Stomach (tissue), 19 donors: ENCODE data around the gene GNG2. TPM values are rescaled to one million over a fixed set of nuclear protein-coding genes. Genes with fewer than 3 reads are reported as not detected.

Experiments
- DNase-seq, 2 donors: peaks; one replicate each; pipeline versions ENCODE4 v3.0.0 to v3.0.0-alpha.2; 2013 to 2019
- H3K27ac ChIP-seq, 5 donors: fragments of 200-600 bp in 4 of 5; sonication (generic) in 4 of 5; one replicate each; pipeline ENCODE4 v1.5.1; 2013 to 2019; ENCODE audit warnings: mild to moderate bottlenecking in 1 of 5, moderate library complexity in 1 of 5
- H3K27me3 ChIP-seq, 3 donors: fragments of 200-600 bp; sonication (generic); one replicate each; pipeline ENCODE4 v1.5.1; 2017 to 2019; ENCODE audit warnings: mixed run types in 1 of 3
- H3K36me3 ChIP-seq, 4 donors: fragments of 200-600 bp; sonication (generic); 1 replicate in 3 of 4; 2 replicates in 1 of 4; pipeline ENCODE4 v1.5.1; 2016 to 2019
- H3K4me1 ChIP-seq, 4 donors: fragments of 200-600 bp; sonication (generic); one replicate each; pipeline ENCODE4 v1.5.1; 2016 to 2019
- H3K4me3 ChIP-seq, 4 donors: fragments of 200-600 bp; sonication (generic) in 3 of 4; one replicate each; pipeline ENCODE4 v1.5.1; 2016 to 2019; ENCODE audit warnings: mild to moderate bottlenecking in 1 of 4
- H3K9me3 ChIP-seq, 4 donors: fragments of 200-600 bp; sonication (generic); one replicate each; pipeline ENCODE4 v1.5.1; 2016 to 2019
- CTCF ChIP-seq, 7 experiments: fragments of 450-650 bp in 4 of 7; fragments of 200-600 bp in 3 of 7; sonication (generic) in 3 of 7; IDR thresholded peaks; one replicate each; pipeline ENCODE4 v1.5.1; 2016 to 2019; ENCODE audit warnings: antibody characterized with exemption in 7 of 7, control low read depth in 2 of 7, mild to moderate bottlenecking in 1 of 7
- EP300 ChIP-seq: sonication (generic); formaldehyde crosslinking; IDR thresholded peaks from one replicate; pipeline ENCODE4 v1.6.1; 2017; ENCODE audit warnings: antibody characterized with exemption
- POLR2A ChIP-seq, 4 donors: fragments of 450-650 bp; IDR thresholded peaks; one replicate each; pipeline ENCODE4 v1.6.1; 2016; ENCODE audit warnings: antibody characterized with exemption in 4 of 4, control low read depth in 2 of 4, mild to moderate bottlenecking in 1 of 4, moderate library complexity in 1 of 4
- POLR2AphosphoS5 ChIP-seq, 3 donors: sonication (generic); formaldehyde crosslinking; IDR thresholded peaks; one replicate each; pipeline ENCODE4 v1.6.1; 2016; ENCODE audit warnings: antibody characterized with exemption in 3 of 3
- WGBS, 5 donors: extraction: QIAGEN DNeasy Blood & Tissue Kit in 3 of 5; methylation state at CpG; one replicate each; pipeline versions ENCODE4 v1.1.5 to v1.1.7; 2013 to 2018; 5-methylcytosine and 5-hydroxymethylcytosine counted together
- intact Hi-C: fragments of 100-400 bp; cut with DNase I; formaldehyde crosslinking; loops from one replicate; pipeline ENCODE4 v1.15.1; 2023; ENCODE audit warnings: low total_unique reads
- long read RNA-seq, 10 donors: transcript quantifications; one replicate each; lab custom pipeline, GENCODE V29; 2026
- polyA plus RNA-seq, 3 donors: library from polyadenylated mRNA; stranded (reverse); fragments of 200-250 nt; gene quantifications; one replicate each; pipeline ENCODE4 v1.2.3, GENCODE V29; 2013
- total RNA-seq, 5 donors: library from RNA; depleted of rRNA; stranded (reverse); fragments of >200 nt; gene quantifications; one replicate each; pipeline versions ENCODE4 v1.1.0 to v1.2.3, GENCODE V29; 2014 to 2016
- donor health status: healthy with polysubstance abuse.
- donor health status: Bipolar disorder and iron deficiency.
- donor health status: healthy.

GNG2 gene
- total RNA-seq (10 to 100 TPM in 2 of 5 donors, 1 to 10 TPM in 2, under 1 TPM in 1; 0.58 to 23.3 (median 4.0) TPM), polyA plus RNA-seq (10 to 100 TPM in 2 of 3 donors, 1 to 10 TPM in 1; 3.7 to 21.8 (median 14.4) TPM)
- long read RNA-seq, donor 1, transcript GNG2-213 (4 exons, 2,125 nt): major isoform, 12 of 13 reads
- long read RNA-seq, donor 1, partial matches to known transcripts: 0 of 13 reads
- long read RNA-seq, donor 1, other reads (novel, unspliced or antisense): 0 of 13 reads
- long read RNA-seq, donor 2, transcript GNG2-213 (4 exons, 2,125 nt): major isoform, 18 of 22 reads
- long read RNA-seq, donor 2, partial matches to known transcripts: 0 of 22 reads
- long read RNA-seq, donor 2, other reads (novel, unspliced or antisense): 0 of 22 reads
- long read RNA-seq, donor 3, transcript GNG2-213 (4 exons, 2,125 nt): major isoform, 10 of 10 reads
- long read RNA-seq, donor 3, partial matches to known transcripts: 0 of 10 reads
- long read RNA-seq, donor 3, other reads (novel, unspliced or antisense): 0 of 10 reads
- long read RNA-seq, donor 4, partial matches to known transcripts: 0 of 1 reads
- long read RNA-seq, donor 4, other reads (novel, unspliced or antisense): 0 of 1 reads
- long read RNA-seq, donor 5, transcript GNG2-213 (4 exons, 2,125 nt): major isoform, 26 of 31 reads
- long read RNA-seq, donor 5, partial matches to known transcripts: 0 of 31 reads
- long read RNA-seq, donor 5, other reads (novel, unspliced or antisense): 0 of 31 reads
- long read RNA-seq, donor 6, transcript GNG2-213 (4 exons, 2,125 nt): major isoform, 31 of 88 reads
- long read RNA-seq, donor 6, partial matches to known transcripts: 51 of 88 reads
- long read RNA-seq, donor 6, other reads (novel, unspliced or antisense): 0 of 88 reads
- long read RNA-seq, donor 7, transcript GNG2-213 (4 exons, 2,125 nt): major isoform, 32 of 62 reads
- long read RNA-seq, donor 7, partial matches to known transcripts: 28 of 62 reads
- long read RNA-seq, donor 7, other reads (novel, unspliced or antisense): 0 of 62 reads
- long read RNA-seq, donor 8, transcript GNG2-213 (4 exons, 2,125 nt): major isoform, 14 of 17 reads
- long read RNA-seq, donor 8, partial matches to known transcripts: 0 of 17 reads
- long read RNA-seq, donor 8, other reads (novel, unspliced or antisense): 0 of 17 reads
- long read RNA-seq, donor 9, transcript GNG2-213 (4 exons, 2,125 nt): major isoform, 24 of 25 reads
- long read RNA-seq, donor 9, partial matches to known transcripts: 0 of 25 reads
- long read RNA-seq, donor 9, other reads (novel, unspliced or antisense): 0 of 25 reads
- long read RNA-seq, donor 10, transcript GNG2-213 (4 exons, 2,125 nt): major isoform, 10 of 10 reads
- long read RNA-seq, donor 10, partial matches to known transcripts: 0 of 10 reads
- long read RNA-seq, donor 10, other reads (novel, unspliced or antisense): 0 of 10 reads

DNA sequence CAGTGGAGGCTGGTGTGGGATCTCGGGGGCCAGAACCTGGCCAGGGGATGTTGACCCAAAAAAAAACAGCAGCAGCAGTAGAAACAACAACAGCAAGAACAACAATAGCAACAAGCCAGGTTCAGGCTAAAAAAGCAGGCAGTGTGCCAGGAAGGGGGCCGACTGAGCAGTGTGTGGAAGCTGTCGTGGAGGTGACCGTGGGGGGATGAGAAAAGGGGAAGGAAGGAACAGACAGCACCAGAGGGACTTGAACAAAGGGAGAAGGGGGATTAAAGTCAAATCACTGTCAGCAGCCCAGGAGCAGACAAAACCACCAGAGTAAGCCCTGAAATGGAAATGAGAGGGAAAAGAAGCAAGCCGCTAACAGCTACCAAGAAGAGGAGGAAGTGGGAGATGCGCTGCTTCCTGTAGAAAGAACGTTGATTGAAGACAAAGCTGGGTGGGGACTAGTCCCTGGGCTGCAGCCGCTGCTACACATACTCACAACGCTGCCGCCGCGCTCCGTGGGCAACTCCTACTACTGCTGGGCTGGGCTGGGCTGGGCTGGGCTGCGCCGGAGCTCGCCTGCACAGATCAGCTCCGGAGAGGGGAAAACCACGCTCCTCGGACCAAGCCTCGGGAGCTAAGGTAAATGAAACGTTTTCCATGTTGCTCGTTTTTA lies at the start of gene GNG2:
Gene GNG2, plus strand, starts transcription at position 449 of the 661 bp plus-strand sequence. CDS start 90,067 bp downstream, outside the sequence.
- 4 to 6% (median 4%) methylated on average over 22 of the region's 22 CpGs for WGBS, 5 donors
- Histone ChIP-seq H3K4me1 (peaks cover 4 to 48% (median 26%) of the 10 kb centered on the region in 4 donors), H3K4me3 (peak within 1 kb of the TSS; percentile 38 to 51 (median 47)), H3K27me3 (no peaks in the 10 kb centered on the region), H3K36me3 (no peaks in the 10 kb centered on the region), H3K27ac (peak within 1 kb of the TSS; percentile 18 to 80 (median 71)), H3K9me3 (no peaks in the 10 kb centered on the region)
- intact Hi-C loops: no loop called here
- peak; percentile 79 to 94 for DNase-seq
- TF ChIP-seq CTCF (IDR thresholded peaks at IDR 0.05) (no peak), POLR2AphosphoS5 (IDR thresholded peaks at IDR 0.05) (peak in 2 of 3 donors; percentile 62 to 81)

DNA sequence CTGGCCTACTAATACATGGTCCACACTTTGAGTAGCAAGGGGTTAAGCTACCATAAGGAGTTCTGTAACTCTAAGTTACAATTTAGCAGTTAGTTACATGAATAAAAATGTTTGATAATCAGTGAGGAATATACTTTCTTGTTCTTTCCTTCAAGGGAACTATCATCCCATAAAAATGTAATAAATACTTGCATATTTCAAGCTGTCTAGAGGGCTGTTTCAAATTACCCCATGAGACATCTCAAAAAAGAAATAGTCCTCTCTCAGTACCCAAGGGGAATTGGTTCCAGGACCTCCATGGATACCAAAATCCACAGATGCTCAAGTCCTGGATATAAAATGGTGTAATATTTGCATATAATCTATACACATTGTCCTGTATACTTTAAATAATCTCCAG lies 48.7 kb upstream of the GNG2 start:
- Histone ChIP-seq H3K27me3 (peaks cover 0 to 3% (median 0%) of the 10 kb centered on the region in 3 donors), H3K27ac (no peak overlapping the region), H3K36me3 (no peaks in the 10 kb centered on the region), H3K4me3 (no peak overlapping the region), H3K9me3 (peaks cover 0 to 7% (median 1%) of the 10 kb centered on the region in 4 donors), H3K4me1 (peaks cover 0 to 8% (median 3%) of the 10 kb centered on the region in 4 donors)
- no peak for TF ChIP-seq EP300
- TF ChIP-seq POLR2A (IDR thresholded peaks at IDR 0.05): no peak
- no peak for TF ChIP-seq CTCF (IDR thresholded peaks at IDR 0.05)
- intact Hi-C loops: no loop called here
- no peak for DNase-seq

GRCh38 chr14:51816031-51816430 lies 44.4 kb upstream of the GNG2 start:
- Histone ChIP-seq H3K4me3 (no peak overlapping the region), H3K27ac (no peak overlapping the region), H3K27me3 (peaks cover 0 to 3% (median 0%) of the 10 kb centered on the region in 3 donors), H3K36me3 (no peaks in the 10 kb centered on the region), H3K9me3 (no peaks in the 10 kb centered on the region), H3K4me1 (no peaks in the 10 kb centered on the region)
- no peak for TF ChIP-seq POLR2AphosphoS5 (IDR thresholded peaks at IDR 0.05)
- WGBS, 5 donors: 63 to 77% (median 75%) methylated on average over 13 to 15 of the region's 15 CpGs
- intact Hi-C loops: no loop called here
- peak in 1 of 2 donors; percentile 13 for DNase-seq

GRCh38 chr14:51817326-51817725 lies 43.1 kb upstream of the GNG2 start:
- intact Hi-C loops: no loop called here
- no peaks in the 10 kb centered on the region for H3K36me3 ChIP-seq

More at GRCh38 chr14:51817326-51817725, 43.1 kb upstream of the GNG2 start:
- peaks cover 0 to 3% (median 0%) of the 10 kb centered on the region in 3 donors for H3K27me3 ChIP-seq
- H3K9me3 ChIP-seq: no peaks in the 10 kb centered on the region
- 69 to 79% (median 78%) methylated on average over 2 of the region's 2 CpGs for WGBS, 5 donors
- H3K4me1 ChIP-seq: no peaks in the 10 kb centered on the region
- no peak for TF ChIP-seq CTCF (IDR thresholded peaks at IDR 0.05)
- TF ChIP-seq POLR2A (IDR thresholded peaks at IDR 0.05): no peak
- no peak for TF ChIP-seq EP300
- TF ChIP-seq POLR2AphosphoS5 (IDR thresholded peaks at IDR 0.05): no peak
- no peak overlapping the region for H3K27ac ChIP-seq
- H3K4me3 ChIP-seq: no peak overlapping the region
- DNase-seq: no peak
